Gastrocnemius medialis (tissue), 4 donors: Measurements from ENCODE around the gene GJD2.
A peak's percentile ranks its signal among the peaks of the same experiment; 100 is the strongest.

Experiments
- POLR2A ChIP-seq, 2 donors: fragments of 450-650 bp; IDR thresholded peaks; one replicate each; pipeline ENCODE4 v1.6.1; 2017; ENCODE audit warnings: antibody characterized with exemption in 2 of 2, mild to moderate bottlenecking in 2 of 2, moderate library complexity in 2 of 2
- TF ChIP-seq, protein P1 (sequence below), 5 experiments: fragments of 450-650 bp in 3 of 5; fragments of 200-600 bp in 2 of 5; sonication (generic) in 2 of 5; IDR thresholded peaks in 4 of 5; conservative IDR thresholded peaks in 1 of 5; 1 replicate in 4 of 5; 2 replicates in 1 of 5; pipeline ENCODE4 v1.5.1; 2016 to 2019; ENCODE audit warnings: antibody characterized with exemption in 5 of 5, mild to moderate bottlenecking in 3 of 5, moderate library complexity in 3 of 5

DNA sequence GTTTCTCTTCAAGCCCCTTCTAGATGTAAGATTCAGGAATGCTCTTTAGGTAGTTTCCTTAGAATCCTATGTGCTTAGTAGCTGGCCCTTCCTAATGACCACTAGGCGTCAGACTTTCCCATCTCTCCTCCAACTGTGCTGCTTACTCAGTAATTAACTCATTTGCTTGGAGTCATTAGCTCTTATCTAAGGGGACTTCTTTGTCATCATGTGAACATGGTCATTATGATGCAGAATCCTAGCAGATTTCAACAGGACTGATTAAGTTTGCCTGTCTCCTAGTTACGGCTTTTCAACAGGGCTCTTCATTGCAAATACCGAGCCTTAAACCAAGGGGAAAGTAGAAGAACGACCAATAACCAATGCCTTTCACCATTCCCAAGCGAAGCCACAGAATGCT lies 46.4 kb downstream of the GJD2 start:
- TF ChIP-seq, protein P1, sequence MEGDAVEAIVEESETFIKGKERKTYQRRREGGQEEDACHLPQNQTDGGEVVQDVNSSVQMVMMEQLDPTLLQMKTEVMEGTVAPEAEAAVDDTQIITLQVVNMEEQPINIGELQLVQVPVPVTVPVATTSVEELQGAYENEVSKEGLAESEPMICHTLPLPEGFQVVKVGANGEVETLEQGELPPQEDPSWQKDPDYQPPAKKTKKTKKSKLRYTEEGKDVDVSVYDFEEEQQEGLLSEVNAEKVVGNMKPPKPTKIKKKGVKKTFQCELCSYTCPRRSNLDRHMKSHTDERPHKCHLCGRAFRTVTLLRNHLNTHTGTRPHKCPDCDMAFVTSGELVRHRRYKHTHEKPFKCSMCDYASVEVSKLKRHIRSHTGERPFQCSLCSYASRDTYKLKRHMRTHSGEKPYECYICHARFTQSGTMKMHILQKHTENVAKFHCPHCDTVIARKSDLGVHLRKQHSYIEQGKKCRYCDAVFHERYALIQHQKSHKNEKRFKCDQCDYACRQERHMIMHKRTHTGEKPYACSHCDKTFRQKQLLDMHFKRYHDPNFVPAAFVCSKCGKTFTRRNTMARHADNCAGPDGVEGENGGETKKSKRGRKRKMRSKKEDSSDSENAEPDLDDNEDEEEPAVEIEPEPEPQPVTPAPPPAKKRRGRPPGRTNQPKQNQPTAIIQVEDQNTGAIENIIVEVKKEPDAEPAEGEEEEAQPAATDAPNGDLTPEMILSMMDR (IDR thresholded peaks at IDR 0.05 in 4 of 5, conservative IDR thresholded peaks at IDR 0.05 in 1 of 5) = peak; percentile 29 to 70 (median 62)
- no peak for TF ChIP-seq POLR2A (IDR thresholded peaks at IDR 0.05)
